Pancreas (tissue), 10 donors: ENCODE data around the gene ZNF804B. TPM values are rescaled to one million over a fixed set of nuclear protein-coding genes. Genes with fewer than 3 reads are reported as not detected.

Experiments used
- ATAC-seq, 4 donors: fragments of 200-7000 bp; cut with Tn5 transposase; one replicate each; pipeline versions ENCODE4 v1.8.0 to v1.9.1; 2020; ENCODE audit warnings: mild to moderate bottlenecking in 4 of 4, moderate library complexity in 4 of 4
- DNase-seq, 6 donors: peaks; one replicate each; pipeline ENCODE4 v3.0.0-alpha.2; 2020
- FAIRE-seq: peaks from 2 replicates; lab custom pipeline; 2012; peaks lifted over from hg19 to GRCh38; lab: Jason Lieb, UNC
- H3K27ac ChIP-seq, 4 donors: fragments of 200-600 bp; sonication (generic); 1 replicate in 3 of 4; 2 replicates in 1 of 4; pipeline versions ENCODE4 v1.5.0 to v1.8.0; 2020
- H3K27me3 ChIP-seq, 4 donors: fragments of 200-600 bp; one replicate each; pipeline ENCODE4 v1.8.0; 2021
- H3K36me3 ChIP-seq, 3 donors: fragments of 200-600 bp; sonication (generic) in 1 of 3; one replicate each; pipeline versions ENCODE4 v1.5.0 to v1.8.0; 2020 to 2021
- H3K4me1 ChIP-seq, 3 donors: fragments of 200-600 bp; one replicate each; pipeline ENCODE4 v1.8.0; 2021
- H3K4me3 ChIP-seq, 4 donors: fragments of 200-600 bp; sonication (generic) in 2 of 4; one replicate each; pipeline versions ENCODE4 v1.5.0 to v1.8.0; 2020 to 2021
- H3K9me3 ChIP-seq, 4 donors: fragments of 200-600 bp; one replicate each; pipeline ENCODE4 v1.8.0; 2021
- WGBS, 2 donors: extraction: QIAGEN DNeasy Blood & Tissue Kit; methylation state at CpG; one replicate each; pipeline ENCODE4 v1.1.7; 2013; 5-methylcytosine and 5-hydroxymethylcytosine counted together
- intact Hi-C, 3 donors: fragments of 100-400 bp; cut with DNase I; formaldehyde crosslinking; loops; one replicate each; pipeline versions ENCODE4 v1.11.1 to v1.14.2; 2022
- polyA plus RNA-seq, 2 donors: library from polyadenylated mRNA; stranded (reverse); fragments of 200-250 nt; gene quantifications; one replicate each; pipeline ENCODE4 v1.2.3, GENCODE V29; 2013
- total RNA-seq, 6 donors: library from RNA; stranded (reverse); fragmentation: NEBNext Ultra II Directional in 4 of 6; extraction: Animal tissue kit (Norgen Biotek cat#: 25700) in 4 of 6; gene quantifications; one replicate each; pipeline versions ENCODE4 v1.2.1 to v1.2.4, GENCODE V29; 2021 to 2023
- TF ChIP-seq, protein P1 (sequence below), 4 donors: fragments of 200-600 bp; sonication (generic) in 3 of 4; IDR thresholded peaks; one replicate each; pipeline versions ENCODE4 v1.5.0 to v1.8.0; 2021; ENCODE audit warnings: antibody characterized with exemption in 4 of 4
- donor health status: healthy with polysubstance abuse.
- donor health status: DM: no; HTN: no; CAD: no; lungs with moderate emphysema.
- donor health status: DM: no; HTN: no; CAD: no.
- donor health status: control.
- donor health status: control.
- donor health status: Bipolar disorder and iron deficiency.
- donor health status: DM: yes; HTN: yes; CAD: no.
- donor health status: DM: no; HTN: no; CAD: no.
- donor health status: DM: no; HTN: no; CAD: no.
- donor health status: DM: yes; HTN: yes; CAD: no.

The ZNF804B gene
- total and polyA plus RNA-seq, 8 donors: 0.14 to 1.1 (median 0.42) TPM; not detected in 1

DNA sequence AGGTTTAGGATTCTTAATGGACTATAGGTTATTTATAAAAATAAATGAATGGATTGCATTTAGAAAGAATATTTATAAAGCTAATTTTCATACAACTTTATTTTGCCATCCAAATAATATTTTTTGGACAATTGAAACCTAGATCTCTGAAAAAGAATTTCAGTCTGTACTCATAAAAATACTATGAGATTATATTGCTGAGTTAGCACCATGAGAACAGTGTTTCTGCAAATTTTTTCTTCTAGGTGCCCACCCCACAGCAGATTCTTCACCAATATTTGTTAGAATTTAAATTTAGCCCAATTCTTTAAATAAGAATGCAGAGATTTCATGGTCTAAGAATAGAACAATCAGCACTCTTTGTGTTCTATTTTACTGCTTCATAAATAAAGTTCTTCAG is 121.6 kb downstream of the ZNF804B start:
- intact Hi-C loops: no loop called here
- ATAC-seq: no peak
- FAIRE-seq: no peak
- Histone ChIP-seq H3K4me1 (no peaks in the 10 kb centered on the region), H3K27me3 (no peaks in the 10 kb centered on the region), H3K27ac (no peak overlapping the region), H3K36me3 (no peaks in the 10 kb centered on the region), H3K9me3 (no peaks in the 10 kb centered on the region), H3K4me3 (no peak overlapping the region)
- TF ChIP-seq, protein P1, sequence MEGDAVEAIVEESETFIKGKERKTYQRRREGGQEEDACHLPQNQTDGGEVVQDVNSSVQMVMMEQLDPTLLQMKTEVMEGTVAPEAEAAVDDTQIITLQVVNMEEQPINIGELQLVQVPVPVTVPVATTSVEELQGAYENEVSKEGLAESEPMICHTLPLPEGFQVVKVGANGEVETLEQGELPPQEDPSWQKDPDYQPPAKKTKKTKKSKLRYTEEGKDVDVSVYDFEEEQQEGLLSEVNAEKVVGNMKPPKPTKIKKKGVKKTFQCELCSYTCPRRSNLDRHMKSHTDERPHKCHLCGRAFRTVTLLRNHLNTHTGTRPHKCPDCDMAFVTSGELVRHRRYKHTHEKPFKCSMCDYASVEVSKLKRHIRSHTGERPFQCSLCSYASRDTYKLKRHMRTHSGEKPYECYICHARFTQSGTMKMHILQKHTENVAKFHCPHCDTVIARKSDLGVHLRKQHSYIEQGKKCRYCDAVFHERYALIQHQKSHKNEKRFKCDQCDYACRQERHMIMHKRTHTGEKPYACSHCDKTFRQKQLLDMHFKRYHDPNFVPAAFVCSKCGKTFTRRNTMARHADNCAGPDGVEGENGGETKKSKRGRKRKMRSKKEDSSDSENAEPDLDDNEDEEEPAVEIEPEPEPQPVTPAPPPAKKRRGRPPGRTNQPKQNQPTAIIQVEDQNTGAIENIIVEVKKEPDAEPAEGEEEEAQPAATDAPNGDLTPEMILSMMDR (IDR thresholded peaks at IDR 0.05): no peak
- no peak for DNase-seq

DNA sequence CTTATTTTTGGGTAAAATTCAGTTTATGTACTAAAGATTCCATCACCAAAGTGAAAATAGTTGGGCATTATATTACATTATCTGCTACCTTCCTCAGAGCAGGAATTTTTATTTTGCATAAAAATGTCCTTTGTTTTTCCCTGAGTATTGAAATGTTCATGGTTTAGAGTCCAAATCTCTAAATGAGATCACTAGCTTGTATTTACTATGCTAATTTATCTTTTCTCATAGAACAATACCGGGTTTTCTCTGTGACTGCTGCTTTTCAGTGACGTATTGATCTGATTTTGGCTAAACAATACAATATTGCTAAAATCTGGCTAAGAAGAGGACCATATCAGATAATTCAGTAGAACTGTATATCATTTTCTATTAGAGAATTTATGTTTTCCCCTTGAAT is 125.6 kb downstream of the ZNF804B start:
- intact Hi-C loops: no loop called here
- ATAC-seq (no peak), DNase-seq (no peak), FAIRE-seq (no peak)
- H3K27me3 ChIP-seq: no peaks in the 10 kb centered on the region
- H3K9me3 ChIP-seq: no peaks in the 10 kb centered on the region
- 41 to 42% methylated on average over 2 of the region's 2 CpGs for WGBS, 2 donors
- H3K27ac ChIP-seq: no peak overlapping the region
- TF ChIP-seq, protein P1 (IDR thresholded peaks at IDR 0.05): no peak
- H3K4me1 ChIP-seq: no peaks in the 10 kb centered on the region
- no peak overlapping the region for H3K4me3 ChIP-seq
- no peaks in the 10 kb centered on the region for H3K36me3 ChIP-seq

DNA sequence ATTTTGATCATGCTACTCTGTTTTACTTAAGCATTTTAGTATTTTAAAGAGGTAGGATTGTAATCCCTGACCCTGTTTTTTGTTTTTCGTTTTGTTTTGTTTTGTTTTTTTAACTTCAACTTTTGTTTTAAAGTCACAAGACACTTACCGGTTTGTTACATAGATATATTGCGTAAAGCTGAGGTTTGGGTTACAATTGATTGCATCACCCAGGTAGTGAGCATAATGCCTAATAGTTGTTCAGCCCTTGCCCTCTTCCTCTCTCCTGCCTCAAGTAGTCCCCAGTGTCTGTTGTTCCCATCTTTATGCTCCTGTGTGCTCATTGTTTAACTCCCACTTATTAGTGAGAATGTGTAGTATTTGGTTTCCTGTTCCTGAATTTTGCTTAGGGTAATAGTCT is 129.2 kb downstream of the ZNF804B start:
- FAIRE-seq (no peak), DNase-seq (no peak), ATAC-seq (no peak)
- intact Hi-C loops: no loop called here
- Histone ChIP-seq H3K4me1 (no peaks in the 10 kb centered on the region), H3K27me3 (no peaks in the 10 kb centered on the region), H3K36me3 (no peaks in the 10 kb centered on the region), H3K9me3 (no peaks in the 10 kb centered on the region), H3K27ac (no peak overlapping the region), H3K4me3 (no peak overlapping the region)
- TF ChIP-seq, protein P1 (IDR thresholded peaks at IDR 0.05): no peak
- WGBS, 2 donors: 59 to 79% methylated on average over 3 of the region's 3 CpGs

DNA sequence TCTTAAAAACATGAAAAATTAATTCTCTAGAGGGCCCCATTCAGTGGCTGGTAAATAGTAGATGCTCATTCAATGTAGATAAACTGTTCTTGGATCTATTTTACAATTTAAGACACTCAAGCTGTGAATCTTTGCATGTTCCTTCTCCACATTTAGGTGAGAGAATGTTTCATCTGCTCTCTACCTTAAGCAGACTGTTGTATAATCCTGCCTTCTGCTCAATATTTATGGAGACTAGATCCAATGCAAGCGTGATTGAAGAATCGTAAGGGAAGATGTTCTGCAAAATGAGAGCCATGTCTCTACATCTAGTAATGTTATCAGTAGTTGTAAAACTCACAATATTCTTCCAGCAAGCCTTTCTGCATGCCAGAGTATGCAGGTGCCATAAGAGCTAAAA is 151.0 kb downstream of the ZNF804B start:
- no peak for FAIRE-seq
- Histone ChIP-seq H3K4me1 (no peaks in the 10 kb centered on the region), H3K4me3 (no peak overlapping the region), H3K27ac (no peak overlapping the region), H3K27me3 (no peaks in the 10 kb centered on the region), H3K36me3 (no peaks in the 10 kb centered on the region), H3K9me3 (no peaks in the 10 kb centered on the region)
- TF ChIP-seq, protein P1 (IDR thresholded peaks at IDR 0.05): no peak
- DNase-seq: no peak
- intact Hi-C loops: no loop called here
- no peak for ATAC-seq
- 95 to 96% methylated on average over 2 of the region's 2 CpGs for WGBS, 2 donors

DNA sequence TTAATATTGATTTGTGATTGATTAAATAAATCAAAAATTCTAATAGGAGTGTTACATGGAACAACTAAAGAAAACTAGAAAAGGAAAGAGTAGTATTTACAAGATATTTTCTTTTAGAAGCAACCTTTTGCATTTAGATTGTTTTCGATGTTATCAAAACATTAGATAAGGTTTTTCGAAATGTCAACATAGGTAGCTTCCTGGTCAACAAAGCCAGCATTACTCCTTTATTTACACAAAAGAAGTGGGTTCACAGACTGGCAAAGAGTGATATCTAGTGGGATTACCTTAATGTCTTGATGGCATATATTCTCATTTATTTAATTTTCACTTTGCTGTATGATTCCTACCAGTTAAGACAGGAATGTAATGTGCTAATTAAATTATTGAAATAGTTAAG is 153.4 kb downstream of the ZNF804B start:
- no peaks in the 10 kb centered on the region for H3K4me1 ChIP-seq
- WGBS, 2 donors: 29 to 32% methylated on average over 2 of the region's 2 CpGs
- intact Hi-C loops: no loop called here
- ATAC-seq (no peak), FAIRE-seq (no peak), DNase-seq (no peak)
- no peaks in the 10 kb centered on the region for H3K27me3 ChIP-seq
- no peaks in the 10 kb centered on the region for H3K36me3 ChIP-seq
- no peak overlapping the region for H3K27ac ChIP-seq
- H3K9me3 ChIP-seq: no peaks in the 10 kb centered on the region
- no peak overlapping the region for H3K4me3 ChIP-seq
- TF ChIP-seq, protein P1 (IDR thresholded peaks at IDR 0.05): no peak
